GM12872 (cell line): ENCODE data around the gene GIMD1.

Source experiments
- CTCF ChIP-seq: IDR thresholded peaks from 3 replicates; pipeline ENCODE4 v1.5.1; 2011; ENCODE audit warnings: low read depth, mild to moderate bottlenecking, low read length, moderate library complexity; ENCODE audit not compliant: insufficient read depth

Gene GIMD1

GRCh38 chr4:106368678-106369077 is at the start of gene GIMD1:
TSS of gene GIMD1 (minus strand) at chr4:106368778. CDS start at chr4:106367435, 1,343 bp downstream.
- no peak for TF ChIP-seq CTCF

GRCh38 chr4:106414366-106414765 is 45.8 kb upstream of the GIMD1 start:
- TF ChIP-seq CTCF = no peak

GRCh38 chr4:106409901-106410889 is 41.6 kb upstream of the GIMD1 start:
- no peak for TF ChIP-seq CTCF

- no peak for TF ChIP-seq CTCF
These were observed 32.6 kb upstream of the GIMD1 start for GRCh38 chr4:106401157-106401556.

- no peak for TF ChIP-seq CTCF
These were observed 27.0 kb upstream of the GIMD1 start for GRCh38 chr4:106395582-106395981.

- TF ChIP-seq CTCF = no peak
These were observed 17.3 kb upstream of the GIMD1 start for GRCh38 chr4:106385853-106386393.

GRCh38 chr4:106384878-106385277 is 16.3 kb upstream of the GIMD1 start:
- no peak for TF ChIP-seq CTCF
